ENCODE measurements around the gene NAALADL1. TPM values are rescaled to one million over a fixed set of nuclear protein-coding genes. Genes with fewer than 3 reads are reported as not detected.

The NAALADL1 gene
- total RNA-seq, 4 donors from 2014 or later: 18.6 to 38.9 (median 29.1) TPM

GRCh38 chr11:65059523-65059922 lies 1.2 kb upstream of the NAALADL1 start:
- 57 to 62% methylated on average over 3 of the region's 3 CpGs for WGBS, 2 donors

GRCh38 chr11:65058012-65058411 lies 341 bp downstream of the NAALADL1 start:
- 69 to 78% methylated on average over 10 to 11 of the region's 13 CpGs for WGBS, 2 donors
- Histone ChIP-seq H3K27me3 (no peaks in the 10 kb centered on the region), H3K9me3 (peaks cover 0 to 3% (median 0%) of the 10 kb centered on the region in 4 donors), H3K4me1 (no peaks in the 10 kb centered on the region), H3K36me3 (no peaks in the 10 kb centered on the region), H3K27ac (no peak overlapping the region), H3K4me3 (no peak overlapping the region)
- no peak for DNase-seq (ENCODE audit: low spot score in 2 of 2)
- TF ChIP-seq CTCF (IDR thresholded peaks at IDR 0.05): no peak
- TF ChIP-seq EP300 (IDR thresholded peaks at IDR 0.05): no peak
- no peak for TF ChIP-seq POLR2A (IDR thresholded peaks at IDR 0.05)

More at GRCh38 chr11:65059523-65059922, 1.2 kb upstream of the NAALADL1 start:
- no peaks in the 10 kb centered on the region for H3K4me1 ChIP-seq
- no peak overlapping the region for H3K27ac ChIP-seq
- H3K9me3 ChIP-seq: peaks cover 0 to 3% (median 0%) of the 10 kb centered on the region in 4 donors
- no peak for TF ChIP-seq POLR2A (IDR thresholded peaks at IDR 0.05)
- no peaks in the 10 kb centered on the region for H3K36me3 ChIP-seq
- H3K4me3 ChIP-seq: no peak overlapping the region
- H3K27me3 ChIP-seq: no peaks in the 10 kb centered on the region
- DNase-seq (ENCODE audit: low spot score in 2 of 2): no peak

GRCh38 chr11:65057526-65057925 lies 827 bp downstream of the NAALADL1 start:
- Histone ChIP-seq H3K36me3 (no peaks in the 10 kb centered on the region), H3K27ac (no peak overlapping the region), H3K4me1 (no peaks in the 10 kb centered on the region), H3K9me3 (peaks cover 0 to 3% (median 0%) of the 10 kb centered on the region in 4 donors), H3K27me3 (no peaks in the 10 kb centered on the region), H3K4me3 (no peak overlapping the region)
- DNase-seq (ENCODE audit: low spot score in 2 of 2): no peak
- 81 to 83% methylated on average over 7 of the region's 7 CpGs for WGBS, 2 donors
- no peak for TF ChIP-seq CTCF (IDR thresholded peaks at IDR 0.05)

- H3K9me3 ChIP-seq: peaks cover 0 to 3% (median 0%) of the 10 kb centered on the region in 4 donors
- H3K36me3 ChIP-seq: no peaks in the 10 kb centered on the region
- H3K4me1 ChIP-seq: no peaks in the 10 kb centered on the region
- H3K4me3 ChIP-seq: no peak overlapping the region
- no peak for DNase-seq (ENCODE audit: low spot score in 2 of 2)
- WGBS, 2 donors: 87 to 88% methylated on average over 6 of the region's 6 CpGs
- H3K27ac ChIP-seq: no peak overlapping the region
- no peaks in the 10 kb centered on the region for H3K27me3 ChIP-seq
- no peak for TF ChIP-seq POLR2A (IDR thresholded peaks at IDR 0.05)
- no peak for TF ChIP-seq CTCF (IDR thresholded peaks at IDR 0.05)
- TF ChIP-seq EP300 (IDR thresholded peaks at IDR 0.05): no peak
These were observed 1.4 kb downstream of the NAALADL1 start for GRCh38 chr11:65056999-65057398.

- Histone ChIP-seq H3K4me3 (no peak overlapping the region), H3K27ac (no peak overlapping the region), H3K4me1 (no peaks in the 10 kb centered on the region), H3K36me3 (no peaks in the 10 kb centered on the region), H3K9me3 (no peaks in the 10 kb centered on the region), H3K27me3 (no peaks in the 10 kb centered on the region)
- no peak for DNase-seq (ENCODE audit: low spot score in 2 of 2)
- TF ChIP-seq POLR2A (IDR thresholded peaks at IDR 0.05): no peak
- 81 to 86% methylated on average over 1 of the region's 1 CpG for WGBS, 2 donors
These were observed 2.8 kb downstream of the NAALADL1 start for GRCh38 chr11:65055538-65055937.

GRCh38 chr11:65053827-65054508 lies 4.4 kb downstream of the NAALADL1 start:
- no peaks in the 10 kb centered on the region for H3K4me1 ChIP-seq
- no peaks in the 10 kb centered on the region for H3K27me3 ChIP-seq
- 50 to 51% methylated on average over 8 of the region's 8 CpGs for WGBS, 2 donors
- no peaks in the 10 kb centered on the region for H3K36me3 ChIP-seq
- H3K4me3 ChIP-seq: no peak overlapping the region
- no peak overlapping the region for H3K27ac ChIP-seq
- TF ChIP-seq CTCF (IDR thresholded peaks at IDR 0.05) (no peak), POLR2A (IDR thresholded peaks at IDR 0.05) (no peak), EP300 (IDR thresholded peaks at IDR 0.05) (no peak)
- no peaks in the 10 kb centered on the region for H3K9me3 ChIP-seq
- no peak for DNase-seq (ENCODE audit: low spot score in 2 of 2)
